HEK293 (cell line): Measurements from ENCODE around the gene TAF5L.

Experiments
- CTCF ChIA-PET: fragments of 350-600 bp; formaldehyde crosslinking; extraction: SDS; loops from one replicate; lab custom pipeline; 2021; ENCODE audit warnings: antibody characterized with exemption; lab: Yijun Ruan, JAX
- POLR2A ChIA-PET: fragments of 300-600 bp; formaldehyde crosslinking; extraction: SDS; loops from one replicate; lab custom pipeline; 2020; ENCODE audit warnings: antibody characterized with exemption, inconsistent platforms; lab: Yijun Ruan, JAX
- H3K27ac ChIP-seq: fragments of 200-500 bp; sonication (Bioruptor generic); 2 replicates; pipeline ENCODE4 v1.5.1; 2014; ENCODE audit warnings: low read depth, low read length, control low read depth, inconsistent platforms; ENCODE audit errors: extremely low read depth
- H3K36me3 ChIP-seq, 2 experiments: fragments of 200-500 bp in 1 of 2; sonication (Bioruptor generic) in 1 of 2; 1 replicate in 1 of 2; 2 replicates in 1 of 2; pipeline ENCODE4 v1.5.1; 2014 to 2017; ENCODE audit warnings: inconsistent platforms in 2 of 2, low read length in 2 of 2; ENCODE audit not compliant: control insufficient read depth in 2 of 2, insufficient read depth in 1 of 2
- H3K4me1 ChIP-seq: fragments of 200-500 bp; sonication (Bioruptor generic); 2 replicates; pipeline ENCODE4 v1.5.1; 2014; ENCODE audit warnings: mild to moderate bottlenecking, low read length, inconsistent platforms; ENCODE audit not compliant: control insufficient read depth, insufficient read depth
- H3K4me3 ChIP-seq: 2 replicates; pipeline ENCODE4 v1.5.1; 2011; ENCODE audit warnings: low read depth, mild to moderate bottlenecking, control low read depth, low read length, moderate library complexity
- H3K9me3 ChIP-seq: fragments of 200-500 bp; sonication (Bioruptor generic); 2 replicates; pipeline ENCODE4 v1.5.1; 2014; ENCODE audit warnings: low read depth, low read length, inconsistent platforms; ENCODE audit not compliant: control insufficient read depth, insufficient read depth
- BCL11B ChIP-seq: fragments of 450-650 bp; formaldehyde crosslinking; IDR thresholded peaks from 2 replicates; pipeline ENCODE4 v1.5.1; 2016; ENCODE audit warnings: low read depth, missing biosample characterization, missing genetic modification characterization
- ELK4 ChIP-seq: IDR thresholded peaks from 2 replicates; pipeline ENCODE4 v1.6.1; 2011; ENCODE audit warnings: mild to moderate bottlenecking, low read depth, low read length, borderline replicate concordance
- KLF7 ChIP-seq: fragments of 450-650 bp; formaldehyde crosslinking; IDR thresholded peaks from 2 replicates; pipeline ENCODE4 v1.5.1; 2016; ENCODE audit warnings: missing biosample characterization, missing genetic modification characterization, borderline replicate concordance
- MZF1 ChIP-seq: fragments of 450-650 bp; formaldehyde crosslinking; IDR thresholded peaks from 2 replicates; pipeline ENCODE4 v1.5.1; 2017; ENCODE audit warnings: missing biosample characterization, missing genetic modification characterization, borderline replicate concordance
- PRDM1 ChIP-seq: fragments of 450-650 bp; formaldehyde crosslinking; IDR thresholded peaks from 2 replicates; pipeline ENCODE4; 2016; ENCODE audit warnings: missing biosample characterization, missing genetic modification characterization
- TCF7L2 ChIP-seq: IDR thresholded peaks from 2 replicates; pipeline ENCODE4 v1.6.1; 2011; ENCODE audit warnings: low read depth, mild to moderate bottlenecking, inconsistent platforms, low read length, moderate library complexity, borderline replicate concordance
- TRIM28 ChIP-seq: IDR thresholded peaks from 2 replicates; pipeline ENCODE4 v1.6.1; 2011; ENCODE audit warnings: low read length, control low read depth, borderline replicate concordance
- ZBTB49 ChIP-seq: fragments of 450-650 bp; formaldehyde crosslinking; IDR thresholded peaks from 2 replicates; pipeline ENCODE4 v1.5.1; 2016; ENCODE audit warnings: missing biosample characterization, missing genetic modification characterization, low read depth
- ZBTB8A ChIP-seq: fragments of 450-650 bp; formaldehyde crosslinking; IDR thresholded peaks from 2 replicates; pipeline ENCODE4 v1.5.1; 2016; ENCODE audit warnings: missing biosample characterization, missing genetic modification characterization
- ZNF114 ChIP-seq: fragments of 450-650 bp; formaldehyde crosslinking; IDR thresholded peaks from 2 replicates; pipeline ENCODE4 v1.5.0; 2017; ENCODE audit warnings: missing biosample characterization, missing genetic modification characterization
- ZNF121 ChIP-seq: fragments of 450-650 bp; formaldehyde crosslinking; IDR thresholded peaks from 2 replicates; pipeline ENCODE4 v1.5.1; 2016; ENCODE audit warnings: missing biosample characterization, missing genetic modification characterization
- ZNF133 ChIP-seq: fragments of 450-650 bp; formaldehyde crosslinking; IDR thresholded peaks from 2 replicates; pipeline ENCODE4 v1.5.1; 2016; ENCODE audit warnings: missing biosample characterization, missing genetic modification characterization
- ZNF184 ChIP-seq: fragments of 450-650 bp; IDR thresholded peaks from 2 replicates; pipeline ENCODE4 v1.5.1; 2018; ENCODE audit warnings: missing biosample characterization, mild to moderate bottlenecking, missing genetic modification characterization
- ZNF248 ChIP-seq: fragments of 450-650 bp; formaldehyde crosslinking; IDR thresholded peaks from 2 replicates; pipeline ENCODE4 v1.5.1; 2017; ENCODE audit warnings: missing biosample characterization, missing genetic modification characterization
- ZNF280C ChIP-seq: fragments of 450-650 bp; formaldehyde crosslinking; IDR thresholded peaks from 2 replicates; pipeline ENCODE4 v1.5.1; 2016; ENCODE audit warnings: missing biosample characterization, missing genetic modification characterization
- ZNF292 ChIP-seq: fragments of 450-650 bp; formaldehyde crosslinking; IDR thresholded peaks from 2 replicates; pipeline ENCODE4 v1.5.1; 2016; ENCODE audit warnings: low read depth, missing biosample characterization, missing genetic modification characterization, borderline replicate concordance
- ZNF341 ChIP-seq: fragments of 450-650 bp; formaldehyde crosslinking; IDR thresholded peaks from 2 replicates; pipeline ENCODE4; 2016; ENCODE audit warnings: low read depth, missing biosample characterization, missing genetic modification characterization
- ZNF37A ChIP-seq: fragments of 450-650 bp; IDR thresholded peaks from 2 replicates; pipeline ENCODE4 v1.5.1; 2018; ENCODE audit warnings: missing biosample characterization, missing genetic modification characterization
- ZNF394 ChIP-seq: fragments of 450-650 bp; formaldehyde crosslinking; IDR thresholded peaks from 2 replicates; pipeline ENCODE4 v1.5.1; 2016; ENCODE audit warnings: missing biosample characterization, missing genetic modification characterization, mild to moderate bottlenecking, moderate library complexity, borderline replicate concordance
- ZNF501 ChIP-seq: fragments of 450-650 bp; formaldehyde crosslinking; IDR thresholded peaks from 2 replicates; pipeline ENCODE4 v1.5.1; 2016; ENCODE audit warnings: missing biosample characterization, missing genetic modification characterization
- ZNF510 ChIP-seq: fragments of 450-650 bp; formaldehyde crosslinking; IDR thresholded peaks from 2 replicates; pipeline ENCODE4 v1.5.1; 2018; ENCODE audit warnings: mild to moderate bottlenecking, missing genetic modification characterization, missing biosample characterization; ENCODE audit not compliant: insufficient replicate concordance
- ZNF624 ChIP-seq: fragments of 450-650 bp; formaldehyde crosslinking; IDR thresholded peaks from 2 replicates; pipeline ENCODE4 v1.5.1; 2017; ENCODE audit warnings: missing biosample characterization, missing genetic modification characterization
- ZNF677 ChIP-seq: fragments of 450-650 bp; IDR thresholded peaks from 2 replicates; pipeline ENCODE4 v1.5.0; 2018; ENCODE audit warnings: missing biosample characterization, mild to moderate bottlenecking, missing genetic modification characterization, moderate library complexity
- ZNF76 ChIP-seq: fragments of 450-650 bp; formaldehyde crosslinking; IDR thresholded peaks from 2 replicates; pipeline ENCODE4; 2016; ENCODE audit warnings: low read depth, missing biosample characterization, missing genetic modification characterization, borderline replicate concordance
- ZNF777 ChIP-seq: fragments of 450-650 bp; formaldehyde crosslinking; IDR thresholded peaks from 2 replicates; pipeline ENCODE4 v1.5.1; 2017; ENCODE audit warnings: missing biosample characterization, missing genetic modification characterization, borderline replicate concordance
- ZNF837 ChIP-seq: fragments of 450-650 bp; formaldehyde crosslinking; IDR thresholded peaks from 2 replicates; pipeline ENCODE4 v1.5.1; 2016; ENCODE audit warnings: missing biosample characterization, missing genetic modification characterization

Gene TAF5L

GRCh38 chr1:229572286-229572685 is 53.6 kb downstream of the TAF5L start (continued):
- TF ChIP-seq ELK4: no peak

- Histone ChIP-seq H3K4me3 (no peak overlapping the region), H3K9me3 (no peaks in the 10 kb centered on the region), H3K27ac (no peak overlapping the region), H3K36me3 (no peaks in the 10 kb centered on the region), H3K4me1 (peaks cover 10% of the 10 kb centered on the region)
- ChIA-PET CTCF (interaction anchor here (1.0 to 1.2 kb wide), 2 partner anchors 12 to 24 kb away, joined by 3 read pairs; no protein-coding TSS in a partner anchor), POLR2A (no interaction called here)
- TF ChIP-seq PRDM1 (tag by site-specific recombination): peak; percentile 59; the same call in 1 of the 2 replicates
- no peak for TF ChIP-seq ZNF133 (tag by site-specific recombination)
- TF ChIP-seq BCL11B (tag by site-specific recombination): no peak
- no peak for TF ChIP-seq ZNF292 (tag by site-specific recombination)
- TF ChIP-seq ZNF501 (tag by site-specific recombination): no peak
- TF ChIP-seq ZNF121 (tag by site-specific recombination): no peak
- no peak for TF ChIP-seq ZNF677 (tag by site-specific recombination)
- no peak for TF ChIP-seq ZBTB49
Measured at GRCh38 chr1:229570891-229571516, 54.9 kb downstream of the TAF5L start.

GRCh38 chr1:229570305-229570704 is 55.6 kb downstream of the TAF5L start:
- H3K9me3 ChIP-seq: no peaks in the 10 kb centered on the region
- no peaks in the 10 kb centered on the region for H3K36me3 ChIP-seq
- no peak for TF ChIP-seq ZNF777 (tag by site-specific recombination)
- no peak for TF ChIP-seq ZNF624
- no peak for TF ChIP-seq TCF7L2
- TF ChIP-seq TRIM28: no peak
- TF ChIP-seq ZNF510 (tag by site-specific recombination): no peak
- no peak for TF ChIP-seq ZNF37A (tag by site-specific recombination)
- TF ChIP-seq KLF7 (tag by site-specific recombination): no peak
- TF ChIP-seq MZF1: no peak
- TF ChIP-seq ZNF248: no peak
- TF ChIP-seq ZNF341: no peak
- no peak for TF ChIP-seq ZNF394 (tag by site-specific recombination)
- TF ChIP-seq ZNF184: no peak
- TF ChIP-seq ZNF837: no peak
- no peak for TF ChIP-seq ZNF280C (tag by site-specific recombination)
- no peak for TF ChIP-seq ZNF76 (tag by site-specific recombination)
- TF ChIP-seq ZBTB8A (tag by site-specific recombination): no peak
- no peak for TF ChIP-seq ZNF114
- CTCF ChIA-PET: interaction anchor here (0.7 to 1.2 kb wide), 5 partner anchors 11 to 66 kb away, joined by 3 to 4 read pairs (median 3); partner anchors contain the start of gene ABCB10
- POLR2A ChIA-PET: no interaction called here
- H3K27ac ChIP-seq: no peak overlapping the region
- no peak overlapping the region for H3K4me3 ChIP-seq
- peaks cover 10% of the 10 kb centered on the region for H3K4me1 ChIP-seq
